CD4-positive, alpha-beta memory T cell (primary cell): ENCODE results near the gene ADIRF. TPM values are rescaled to one million over a fixed set of nuclear protein-coding genes. Genes with fewer than 3 reads are reported as not detected.
A peak's percentile ranks its signal among the peaks of the same experiment; 100 is the strongest.

ENCODE experiments used
- CTCF ChIA-PET: fragments of 350-600 bp; sonication (Branson Sonifier 250); formaldehyde crosslinking; loops from one replicate; lab custom pipeline; 2021; ENCODE audit warnings: inconsistent platforms; ENCODE audit not compliant: partially characterized antibody; lab: Charles Lee
- POLR2A ChIA-PET: fragments of 350-600 bp; sonication (Branson Sonifier 250); formaldehyde crosslinking; loops from one replicate; lab custom pipeline; 2021; ENCODE audit not compliant: partially characterized antibody; lab: Charles Lee
- DNase-seq, 5 donors: peaks; one replicate each; pipeline versions ENCODE4 v3.0.0 to v3.0.0-alpha.2; 2020 to 2022; ENCODE audit warnings: mixed read lengths in 1 of 5
- H3K27ac ChIP-seq: one replicate; pipeline ENCODE4 v1.7.0; 2013; ENCODE audit warnings: low read depth, low read length
- H3K27me3 ChIP-seq: 2 replicates; pipeline ENCODE4 v1.7.0; 2013; ENCODE audit warnings: mild to moderate bottlenecking, low read length, moderate library complexity; ENCODE audit not compliant: insufficient read depth
- H3K36me3 ChIP-seq: 2 replicates; pipeline ENCODE4 v1.7.0; 2013; ENCODE audit warnings: mild to moderate bottlenecking, low read length, moderate library complexity; ENCODE audit not compliant: insufficient read depth
- H3K4me1 ChIP-seq: 2 replicates; pipeline ENCODE4 v1.7.0; 2013; ENCODE audit warnings: mild to moderate bottlenecking, low read length, moderate library complexity; ENCODE audit not compliant: insufficient read depth
- H3K4me3 ChIP-seq, 2 donors: one replicate each; pipeline ENCODE4 v1.7.0; 2013; ENCODE audit warnings: low read length in 2 of 2, mild to moderate bottlenecking in 1 of 2
- H3K9me3 ChIP-seq, 2 donors: one replicate each; pipeline ENCODE4 v1.7.0; 2013; ENCODE audit warnings: low read length in 2 of 2, control low read depth in 1 of 2; ENCODE audit not compliant: control insufficient read depth in 1 of 2
- H3K27ac Mint-ChIP-seq, 7 donors: one replicate each; pipeline ENCODE4 v1.8.0; 2020 to 2021; ENCODE audit warnings: mixed read lengths in 7 of 7, mild to moderate bottlenecking in 6 of 7, inconsistent platforms in 3 of 7, moderate library complexity in 3 of 7
- H3K27me3 Mint-ChIP-seq, 2 donors: one replicate each; pipeline ENCODE4 v1.8.0; 2020 to 2021; ENCODE audit warnings: mixed read lengths in 2 of 2
- H3K36me3 Mint-ChIP-seq, 2 donors: one replicate each; pipeline ENCODE4 v1.8.0; 2020 to 2021; ENCODE audit warnings: mixed read lengths in 2 of 2, inconsistent platforms in 1 of 2, mild to moderate bottlenecking in 1 of 2
- H3K4me1 Mint-ChIP-seq, 4 donors: one replicate each; pipeline ENCODE4 v1.8.0; 2020 to 2021; ENCODE audit warnings: mixed read lengths in 4 of 4, mild to moderate bottlenecking in 1 of 4
- H3K4me3 Mint-ChIP-seq, 8 donors: one replicate each; pipeline ENCODE4 v1.8.0; 2020 to 2021; ENCODE audit warnings: mixed read lengths in 8 of 8, mild to moderate bottlenecking in 7 of 8, moderate library complexity in 6 of 8, inconsistent platforms in 3 of 8
- H3K9me3 Mint-ChIP-seq, 8 donors: one replicate each; pipeline ENCODE4 v1.8.0; 2020 to 2021; ENCODE audit warnings: mixed read lengths in 8 of 8, mild to moderate bottlenecking in 5 of 8, inconsistent platforms in 3 of 8, moderate library complexity in 1 of 8
- intact Hi-C: fragments of 100-400 bp; cut with micrococcal nuclease; formaldehyde crosslinking; loops from one replicate; pipeline ENCODE4 v1.15.1; 2023
- polyA plus RNA-seq, 2 donors: library from polyadenylated mRNA; unstranded; fragments of 300-500 nt; fragmentation: Illumina TruSeq; gene quantifications; one replicate each; pipeline ENCODE4 v1.2.3, GENCODE V29; 2021
- total RNA-seq, 2 experiments: library from RNA; stranded (reverse); gene quantifications; one replicate each; pipeline ENCODE4 v1.2.3, GENCODE V29; 2021

Gene ADIRF
- total and polyA plus RNA-seq, 4 experiments from 2014 or later = 0.34 to 0.87 TPM; not detected in 2

DNA sequence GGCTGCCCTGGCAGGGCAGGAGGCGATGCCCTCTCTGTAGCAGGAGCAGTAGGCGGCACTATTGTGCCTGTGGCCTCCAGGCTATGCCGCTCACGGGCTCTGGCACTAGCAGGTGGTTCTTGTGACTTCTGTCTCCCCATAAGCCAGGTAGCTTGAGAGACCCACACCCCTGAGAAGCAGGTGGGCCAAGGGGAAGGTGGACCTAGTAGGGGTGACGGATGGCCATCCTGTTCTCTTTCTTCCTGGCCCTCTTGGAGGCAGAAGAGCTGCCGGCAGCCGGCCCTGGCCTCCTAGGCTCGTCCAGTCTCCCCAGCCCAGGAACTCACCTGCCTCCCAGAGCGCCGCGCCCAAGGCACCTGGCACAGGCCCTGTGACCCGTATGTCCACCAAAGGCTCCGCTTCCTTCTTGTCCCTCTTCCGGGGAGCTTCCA lies 26.3 kb upstream of the ADIRF start:
- POLR2A ChIA-PET = interaction anchor here (1.0 to 1.1 kb wide), 2 partner anchors 8 to 29 kb away, joined by 3 to 4 read pairs; no protein-coding TSS in a partner anchor
- no peak overlapping the region for H3K4me3 ChIP-seq
- H3K27me3 ChIP-seq = no peaks in the 10 kb centered on the region
- Mint-ChIP-seq H3K4me3 (no peak overlapping the region), H3K4me1 (peaks cover 0 to 7% (median 5%) of the 10 kb centered on the region in 4 donors), H3K9me3 (peaks cover 0 to 3% (median 0%) of the 10 kb centered on the region in 8 donors), H3K27ac (no peak overlapping the region), H3K27me3 (peaks cover 0 to 3% of the 10 kb centered on the region in 2 donors), H3K36me3 (no peaks in the 10 kb centered on the region)
- no peak overlapping the region for H3K27ac ChIP-seq
- DNase-seq = no peak
- CTCF ChIA-PET = interaction anchor here (5.7 to 6.7 kb wide), 2 partner anchors 9 to 26 kb away, joined by 35 to 97 read pairs; partner anchors contain the start of gene ADIRF
- intact Hi-C loops = no loop called here
- H3K9me3 ChIP-seq = no peaks in the 10 kb centered on the region
- H3K4me1 ChIP-seq = no peaks in the 10 kb centered on the region
- no peaks in the 10 kb centered on the region for H3K36me3 ChIP-seq

DNA sequence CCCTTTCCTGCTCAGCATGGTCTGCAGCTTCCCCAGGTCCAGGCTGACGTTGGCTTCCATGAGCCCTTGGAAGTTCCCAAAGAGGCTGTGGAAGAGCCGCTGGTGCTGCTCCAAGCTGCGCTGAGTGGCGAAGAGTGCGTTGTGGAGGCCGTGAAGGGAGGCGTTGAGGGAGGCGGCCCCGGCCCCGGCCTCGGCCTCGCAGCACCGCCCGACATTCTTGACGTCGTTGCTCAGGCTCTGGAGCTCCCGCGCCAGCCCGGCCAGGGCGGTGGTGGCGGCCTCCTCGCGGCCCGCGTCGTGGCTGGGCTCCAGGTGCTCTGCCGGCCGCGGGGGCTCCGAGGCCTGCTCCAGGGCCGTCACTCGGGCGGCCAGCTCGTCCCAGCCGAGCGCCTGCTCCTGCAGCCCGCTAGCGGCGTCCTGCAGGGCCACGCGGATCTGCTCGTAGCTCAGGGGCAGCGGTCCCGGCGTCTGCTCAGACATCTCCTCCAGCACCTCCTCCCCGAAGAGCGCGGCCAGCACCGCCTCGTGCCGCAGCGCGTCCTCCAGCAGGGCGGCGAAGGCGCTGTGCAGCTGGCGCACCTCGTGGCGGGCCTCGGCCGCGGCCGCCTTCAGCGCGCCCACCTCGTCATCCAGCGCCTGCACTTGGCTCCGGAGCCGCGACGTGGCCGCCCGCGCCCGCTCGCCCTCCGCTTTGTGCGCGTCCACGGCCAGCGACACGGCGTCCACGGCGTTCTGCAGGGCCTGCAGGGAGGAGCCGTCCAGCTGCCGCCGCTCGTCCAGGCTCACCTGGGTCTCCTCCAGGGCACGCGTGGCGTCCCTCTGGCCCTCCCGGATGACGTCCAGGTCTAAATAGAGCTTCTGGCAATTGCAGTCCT lies 25.6 kb upstream of the ADIRF start:
- CTCF ChIA-PET = interaction anchor here (6.7 kb wide), 1 partner anchor 26 kb away, joined by 97 read pairs; the partner anchor contains the start of gene ADIRF
- Histone ChIP-seq H3K9me3 (no peaks in the 10 kb centered on the region), H3K4me3 (no peak overlapping the region), H3K4me1 (no peaks in the 10 kb centered on the region), H3K27ac (no peak overlapping the region), H3K27me3 (no peaks in the 10 kb centered on the region), H3K36me3 (no peaks in the 10 kb centered on the region)
- peaks cover 0 to 3% of the 10 kb centered on the region in 2 donors for H3K27me3 Mint-ChIP-seq
- intact Hi-C loops = no loop called here
- H3K4me3 Mint-ChIP-seq = no peak overlapping the region
- peaks cover 0 to 3% (median 0%) of the 10 kb centered on the region in 8 donors for H3K9me3 Mint-ChIP-seq
- H3K27ac Mint-ChIP-seq = no peak overlapping the region
- H3K36me3 Mint-ChIP-seq = no peaks in the 10 kb centered on the region
- peaks cover 0 to 7% (median 5%) of the 10 kb centered on the region in 4 donors for H3K4me1 Mint-ChIP-seq
- DNase-seq = no peak
- POLR2A ChIA-PET = interaction anchor here (1.0 kb wide), 1 partner anchor 28 kb away, joined by 4 read pairs; no protein-coding TSS in a partner anchor

DNA sequence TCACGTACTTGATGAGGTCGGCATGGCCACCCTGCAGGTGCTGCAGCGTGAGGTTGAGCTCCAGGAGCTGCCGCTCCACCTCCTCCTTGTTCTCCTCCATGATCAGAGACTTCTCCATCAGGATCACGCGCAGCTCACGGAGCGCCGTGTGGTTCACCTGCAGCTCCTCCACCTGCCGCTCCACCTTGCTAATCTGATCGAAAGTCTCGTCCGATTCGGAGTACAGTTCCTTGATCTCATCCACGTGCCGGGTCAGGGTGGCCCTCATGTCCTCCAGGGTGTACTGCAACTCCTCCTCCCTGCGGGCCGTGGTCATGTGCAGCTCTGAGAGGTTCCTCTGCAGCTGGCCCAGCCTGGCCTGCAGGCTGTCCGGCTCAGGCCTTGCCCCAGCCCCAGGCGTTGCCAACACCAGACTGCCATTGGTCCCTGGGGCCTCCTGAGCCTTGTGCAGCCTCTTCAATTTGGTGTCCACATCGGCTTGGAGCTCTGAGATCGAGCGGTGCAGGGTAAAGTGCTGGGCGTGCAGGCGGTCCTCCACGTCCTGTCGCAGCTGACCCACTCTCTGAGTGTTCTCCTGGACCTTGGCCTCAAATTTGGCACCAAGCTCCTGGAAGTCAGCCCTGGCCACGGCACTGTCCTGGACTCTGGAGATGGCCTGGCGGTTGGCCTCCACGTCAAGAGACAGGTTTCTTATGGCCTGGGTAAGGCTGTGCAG lies 24.8 kb upstream of the ADIRF start:
- intact Hi-C loops = no loop called here
- H3K4me1 ChIP-seq = no peaks in the 10 kb centered on the region
- ChIA-PET POLR2A (interaction anchor here (2.1 kb wide), 1 partner anchor 27 kb away, joined by 8 read pairs; no protein-coding TSS in a partner anchor), CTCF (interaction anchor here (6.7 kb wide), 1 partner anchor 25 kb away, joined by 97 read pairs; the partner anchor contains the start of gene ADIRF)
- H3K27me3 ChIP-seq = no peaks in the 10 kb centered on the region
- Mint-ChIP-seq H3K27me3 (peaks cover 0 to 3% of the 10 kb centered on the region in 2 donors), H3K9me3 (peaks cover 0 to 4% (median 0%) of the 10 kb centered on the region in 8 donors), H3K4me3 (no peak overlapping the region), H3K4me1 (peaks cover 4 to 8% (median 7%) of the 10 kb centered on the region in 4 donors), H3K36me3 (peaks cover 0 to 5% of the 10 kb centered on the region in 2 donors), H3K27ac (no peak overlapping the region)
- H3K36me3 ChIP-seq = no peaks in the 10 kb centered on the region
- no peak overlapping the region for H3K4me3 ChIP-seq
- DNase-seq = no peak
- no peaks in the 10 kb centered on the region for H3K9me3 ChIP-seq
- no peak overlapping the region for H3K27ac ChIP-seq

DNA sequence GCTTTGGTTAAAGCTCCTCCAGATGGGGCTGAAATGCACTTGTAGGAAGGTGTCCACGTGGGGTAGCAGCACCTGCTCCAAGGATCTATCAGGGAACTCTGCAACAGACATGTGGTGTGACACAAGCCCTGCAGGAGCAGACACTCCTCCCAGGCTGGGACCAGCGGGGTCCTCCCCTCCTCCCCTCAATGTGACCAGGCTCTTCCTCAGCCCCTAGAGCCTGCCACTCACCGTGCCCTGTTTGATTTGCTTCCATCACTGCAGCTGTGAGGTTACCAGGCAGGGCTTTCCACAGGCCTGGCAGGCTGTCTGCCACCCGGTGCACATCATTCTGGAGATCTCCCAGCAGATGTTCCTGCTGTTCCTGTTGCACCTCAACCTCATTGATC lies 24.3 kb upstream of the ADIRF start:
- Mint-ChIP-seq H3K27me3 (peaks cover 0 to 3% of the 10 kb centered on the region in 2 donors), H3K4me1 (peaks cover 7 to 14% (median 9%) of the 10 kb centered on the region in 4 donors), H3K9me3 (peaks cover 0 to 5% (median 0%) of the 10 kb centered on the region in 8 donors), H3K27ac (peak overlapping the region in 1 of 7 donors; percentile 44), H3K4me3 (no peak overlapping the region), H3K36me3 (peaks cover 0 to 6% of the 10 kb centered on the region in 2 donors)
- Histone ChIP-seq H3K27ac (no peak overlapping the region), H3K4me3 (no peak overlapping the region), H3K27me3 (no peaks in the 10 kb centered on the region), H3K9me3 (no peaks in the 10 kb centered on the region), H3K36me3 (no peaks in the 10 kb centered on the region), H3K4me1 (no peaks in the 10 kb centered on the region)
- ChIA-PET POLR2A (interaction anchor here (2.1 kb wide), 1 partner anchor 27 kb away, joined by 8 read pairs; no protein-coding TSS in a partner anchor), CTCF (no interaction called here)
- no peak for DNase-seq
- intact Hi-C loops = no loop called here

DNA sequence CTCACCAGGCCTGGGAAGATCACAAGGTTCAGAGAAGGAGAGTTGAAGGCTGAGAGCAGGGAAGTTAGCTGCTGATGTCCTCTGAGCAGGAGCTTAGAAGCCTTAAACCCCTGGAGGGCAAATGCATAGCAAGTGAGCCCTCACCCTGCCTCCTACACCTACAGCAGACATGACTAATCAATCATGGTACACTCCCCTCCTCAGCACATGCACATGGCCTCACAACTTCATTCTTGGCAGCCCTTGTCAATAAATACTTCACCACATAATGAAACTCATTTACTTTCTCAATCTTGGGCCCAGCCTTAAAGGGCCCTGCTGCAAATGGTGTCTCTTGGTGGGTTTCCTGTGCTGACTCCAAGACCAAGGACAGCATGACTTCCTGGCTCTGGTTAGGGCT lies 23.8 kb upstream of the ADIRF start:
- H3K9me3 ChIP-seq = no peaks in the 10 kb centered on the region
- CTCF ChIA-PET = no interaction called here

DNA sequence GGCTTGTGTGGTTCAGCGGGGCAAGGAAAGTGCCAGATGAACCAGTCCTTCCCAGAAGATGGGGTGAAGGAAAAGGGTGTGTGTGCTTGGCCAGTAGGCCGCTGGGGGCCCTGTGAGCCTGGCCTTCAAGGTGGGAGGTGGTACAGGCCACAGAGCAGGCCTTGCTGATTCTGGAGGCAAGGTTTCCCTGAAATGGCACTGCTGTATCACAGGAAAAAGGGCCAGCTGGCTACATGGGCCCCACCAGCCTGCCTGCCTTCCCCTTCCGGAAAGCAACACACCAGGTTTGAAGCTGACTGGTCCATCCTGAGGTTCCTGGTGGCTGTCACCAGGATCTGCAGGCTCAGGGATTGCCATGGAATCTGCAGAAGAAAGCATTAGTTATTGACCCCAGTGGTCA lies 23.4 kb upstream of the ADIRF start:
- DNase-seq = no peak
- CTCF ChIA-PET = interaction anchor here (1.6 kb wide), 1 partner anchor 19 kb away, joined by 4 read pairs; no protein-coding TSS in a partner anchor
- peaks cover 5 to 13% (median 10%) of the 10 kb centered on the region in 4 donors for H3K4me1 Mint-ChIP-seq
- no peaks in the 10 kb centered on the region for H3K9me3 ChIP-seq
- H3K27me3 Mint-ChIP-seq = peaks cover 0 to 3% of the 10 kb centered on the region in 2 donors
- no peak overlapping the region for H3K27ac ChIP-seq
- POLR2A ChIA-PET = interaction anchor here (2.1 kb wide), 1 partner anchor 26 kb away, joined by 8 read pairs; no protein-coding TSS in a partner anchor
- no peak overlapping the region for H3K4me3 ChIP-seq
- no peak overlapping the region for H3K27ac Mint-ChIP-seq
- H3K4me1 ChIP-seq = peaks cover 2% of the 10 kb centered on the region
- intact Hi-C loops = no loop called here
- H3K27me3 ChIP-seq = no peaks in the 10 kb centered on the region
- no peaks in the 10 kb centered on the region for H3K36me3 ChIP-seq
- peaks cover 0 to 6% of the 10 kb centered on the region in 2 donors for H3K36me3 Mint-ChIP-seq
- peaks cover 0 to 5% (median 0%) of the 10 kb centered on the region in 8 donors for H3K9me3 Mint-ChIP-seq
- H3K4me3 Mint-ChIP-seq = no peak overlapping the region

More for the DNA sequence above, 23.8 kb upstream of the ADIRF start:
- intact Hi-C loops = no loop called here
- no peaks in the 10 kb centered on the region for H3K36me3 ChIP-seq
- Mint-ChIP-seq H3K4me3 (no peak overlapping the region), H3K27ac (peak overlapping the region in 1 of 7 donors; percentile 55), H3K9me3 (peaks cover 0 to 5% (median 0%) of the 10 kb centered on the region in 8 donors), H3K4me1 (peaks cover 6 to 13% (median 12%) of the 10 kb centered on the region in 4 donors), H3K36me3 (peaks cover 0 to 6% of the 10 kb centered on the region in 2 donors), H3K27me3 (peaks cover 0 to 3% of the 10 kb centered on the region in 2 donors)
- no peaks in the 10 kb centered on the region for H3K4me1 ChIP-seq
- POLR2A ChIA-PET = interaction anchor here (2.1 kb wide), 1 partner anchor 26 kb away, joined by 8 read pairs; no protein-coding TSS in a partner anchor
- H3K4me3 ChIP-seq = no peak overlapping the region
- H3K27me3 ChIP-seq = no peaks in the 10 kb centered on the region
- DNase-seq = no peak
- H3K27ac ChIP-seq = no peak overlapping the region
